NCI-H2171 treated with DMSO at 0.1 percent for 48 hours (cell line): ENCODE measurements around the gene RNF167.

ENCODE experiments used
- DNase-seq: peaks from one replicate; lab custom pipeline; 2025; lab: John Stamatoyannopoulos, UW

The RNF167 gene

GRCh38 chr17:4953451-4953961, 13.4 kb downstream of the RNF167 start:
- DNase-seq = no peak

DNA sequence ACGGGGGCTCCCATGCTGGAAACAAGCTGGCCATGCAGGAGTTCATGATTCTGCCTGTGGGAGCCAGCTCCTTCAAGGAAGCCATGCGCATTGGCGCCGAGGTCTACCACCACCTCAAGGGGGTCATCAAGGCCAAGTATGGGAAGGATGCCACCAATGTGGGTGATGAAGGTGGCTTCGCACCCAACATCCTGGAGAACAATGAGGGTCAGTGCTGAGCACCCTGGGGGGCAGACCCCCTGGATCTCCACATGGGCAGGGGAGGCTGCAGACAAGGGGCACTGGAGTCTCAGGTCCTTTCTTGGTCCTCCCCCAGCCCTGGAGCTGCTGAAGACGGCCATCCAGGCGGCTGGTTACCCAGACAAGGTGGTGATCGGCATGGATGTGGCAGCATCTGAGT, 15.0 kb downstream of the RNF167 start:
- no peak for DNase-seq

DNA sequence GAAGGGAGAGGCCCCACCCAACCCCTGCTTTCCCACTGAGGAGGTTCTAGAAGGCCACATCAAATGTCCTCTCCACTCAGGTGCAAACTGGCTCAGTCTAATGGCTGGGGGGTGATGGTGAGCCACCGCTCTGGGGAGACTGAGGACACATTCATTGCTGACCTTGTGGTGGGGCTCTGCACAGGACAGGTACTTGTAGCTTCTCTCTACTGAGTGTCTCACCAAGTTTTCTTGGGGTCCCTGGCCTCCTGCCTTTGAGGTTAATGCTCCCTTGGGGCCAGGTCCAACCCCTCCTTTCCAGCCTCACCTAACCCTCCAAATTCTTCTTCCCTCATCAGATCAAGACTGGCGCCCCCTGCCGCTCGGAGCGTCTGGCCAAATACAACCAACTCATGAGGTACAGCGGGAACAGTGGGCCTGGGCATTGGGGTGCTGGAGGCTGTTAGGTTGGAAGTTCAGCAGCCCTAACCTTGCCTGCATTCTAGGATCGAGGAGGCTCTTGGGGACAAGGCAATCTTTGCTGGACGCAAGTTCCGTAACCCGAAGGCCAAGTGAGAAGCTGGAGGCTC, 16.5 kb downstream of the RNF167 start:
- DNase-seq = no peak

GRCh38 chr17:4958102-4958501, 18.0 kb downstream of the RNF167 start:
- peak; percentile 28 for DNase-seq

- peak; percentile 23 for DNase-seq
These were observed 19.3 kb downstream of the RNF167 start for GRCh38 chr17:4959261-4959965.

- no peak for DNase-seq
These were observed 20.3 kb downstream of the RNF167 start for GRCh38 chr17:4960279-4960922.

GRCh38 chr17:4965311-4965986, 25.4 kb downstream of the RNF167 start:
- no peak for DNase-seq

DNA sequence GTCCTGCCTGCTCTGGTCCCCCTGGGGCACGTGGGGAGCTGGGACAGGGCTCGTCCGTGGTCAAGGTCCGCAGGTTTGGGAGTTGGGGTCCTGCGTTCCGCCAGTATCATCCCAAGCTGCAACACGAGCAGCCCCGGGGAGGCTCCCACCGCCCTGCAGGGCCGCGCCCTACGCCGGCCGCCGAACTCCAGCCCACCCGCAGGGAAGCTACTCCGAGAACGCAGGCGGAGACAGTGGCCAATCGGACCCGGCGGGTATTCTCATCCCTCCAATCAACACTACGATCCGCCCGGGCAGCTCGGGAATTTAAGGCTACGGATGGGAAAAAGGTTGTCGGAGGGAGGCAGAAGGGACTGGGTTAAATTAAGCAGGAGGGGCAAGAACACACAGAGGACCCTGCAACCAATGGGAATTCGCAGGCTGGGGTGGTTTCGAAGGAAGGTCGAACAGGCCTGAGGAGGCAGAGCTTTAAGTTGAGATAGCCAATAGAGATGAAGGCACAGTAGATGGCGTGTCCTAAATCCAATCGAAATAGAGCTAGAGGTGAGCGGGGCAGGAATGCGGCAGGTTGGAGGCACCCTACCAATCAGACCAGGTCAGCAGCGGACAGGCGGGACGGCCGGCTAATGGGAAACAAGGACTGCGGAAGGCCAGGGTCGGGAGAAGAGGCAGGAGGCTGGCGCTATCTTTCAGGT, 26.9 kb downstream of the RNF167 start:
- peak; percentile 100 for DNase-seq

GRCh38 chr17:4967539-4968485, 27.7 kb downstream of the RNF167 start, which contains the start of gene SPAG7:
Gene SPAG7 (minus strand): TSS chr17:4967817. CDS start chr17:4967804, 13 bp downstream.
- peak; percentile 97 for DNase-seq

DNA sequence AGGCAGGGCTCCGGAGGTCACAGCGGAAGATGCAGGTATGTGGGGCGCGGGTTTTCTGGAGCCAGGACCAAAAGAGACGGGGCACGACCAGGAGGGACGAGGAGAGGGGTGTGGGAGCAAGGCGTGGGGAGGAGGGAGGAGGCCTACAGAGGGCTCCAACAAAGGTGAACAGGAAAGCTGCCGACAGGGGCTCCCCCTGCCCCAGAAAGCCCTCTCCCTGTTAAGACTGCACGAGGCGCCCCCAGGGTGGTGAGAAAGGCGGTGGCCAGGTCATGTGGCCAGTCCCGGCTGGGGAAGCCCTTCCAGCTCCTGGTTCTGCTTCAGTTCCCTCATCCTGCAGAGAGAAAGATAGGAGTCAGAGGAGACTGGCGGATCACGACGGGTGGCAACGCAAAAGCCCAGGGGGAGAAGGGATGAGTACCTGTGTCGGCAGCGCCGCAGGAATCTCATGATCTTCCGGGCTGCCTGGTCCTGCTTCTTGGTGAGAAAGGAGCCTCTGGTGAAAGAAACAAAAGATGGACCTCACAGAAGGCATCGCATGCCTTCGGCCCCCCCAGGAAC, 28.5 kb downstream of the RNF167 start:
- DNase-seq = no peak

DNA sequence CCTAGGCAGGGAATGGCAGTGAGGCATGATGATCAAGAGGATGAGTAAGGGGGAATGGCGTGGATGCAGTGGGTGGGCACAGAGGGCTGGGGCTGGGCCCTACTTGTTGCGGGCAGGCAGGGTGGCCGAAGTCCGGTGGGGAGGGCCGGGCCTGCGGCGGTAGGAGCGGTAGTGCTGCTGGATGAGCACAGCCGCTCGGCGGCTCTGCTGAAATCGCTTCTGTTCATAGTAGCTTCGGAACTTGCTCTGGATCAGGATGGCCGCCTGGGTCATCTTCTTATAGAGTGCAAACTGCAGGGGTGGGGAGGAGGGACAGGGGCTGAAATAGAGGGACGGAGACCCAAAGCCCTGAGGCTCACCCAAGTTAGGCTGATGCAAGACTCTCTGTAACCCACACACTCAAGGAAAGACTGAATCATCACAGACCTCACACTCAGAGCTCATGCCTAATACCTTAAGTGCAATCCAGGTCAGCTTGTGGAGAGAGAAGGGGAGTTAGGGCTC, 29.0 kb downstream of the RNF167 start:
- no peak for DNase-seq

- no peak for DNase-seq
These were observed 29.6 kb downstream of the RNF167 start for GRCh38 chr17:4969551-4970173.

DNA sequence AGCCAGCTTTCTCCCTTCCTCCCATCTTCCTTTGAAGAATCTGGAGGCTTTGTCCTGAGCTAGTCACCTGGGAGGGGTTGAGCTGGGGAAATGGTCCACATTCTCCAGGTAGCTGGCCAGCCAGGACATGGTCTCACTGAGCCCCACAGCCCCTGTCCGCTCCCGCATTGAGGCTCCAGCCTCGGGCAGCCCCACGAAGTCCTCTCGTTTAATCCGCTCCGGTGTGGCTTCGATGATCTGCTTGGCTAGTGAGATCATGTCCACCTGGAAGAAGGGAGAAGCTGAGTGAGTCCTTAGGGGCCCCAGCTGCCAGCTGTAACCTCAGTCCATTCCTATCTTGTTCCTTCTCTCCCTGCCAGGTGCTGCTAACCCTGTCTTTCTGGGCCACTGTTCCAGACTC, 30.2 kb downstream of the RNF167 start:
- no peak for DNase-seq

- DNase-seq = no peak
These were observed 31.8 kb downstream of the RNF167 start for GRCh38 chr17:4971826-4972225.

GRCh38 chr17:4972322-4972721, 32.3 kb downstream of the RNF167 start:
- no peak for DNase-seq

DNA sequence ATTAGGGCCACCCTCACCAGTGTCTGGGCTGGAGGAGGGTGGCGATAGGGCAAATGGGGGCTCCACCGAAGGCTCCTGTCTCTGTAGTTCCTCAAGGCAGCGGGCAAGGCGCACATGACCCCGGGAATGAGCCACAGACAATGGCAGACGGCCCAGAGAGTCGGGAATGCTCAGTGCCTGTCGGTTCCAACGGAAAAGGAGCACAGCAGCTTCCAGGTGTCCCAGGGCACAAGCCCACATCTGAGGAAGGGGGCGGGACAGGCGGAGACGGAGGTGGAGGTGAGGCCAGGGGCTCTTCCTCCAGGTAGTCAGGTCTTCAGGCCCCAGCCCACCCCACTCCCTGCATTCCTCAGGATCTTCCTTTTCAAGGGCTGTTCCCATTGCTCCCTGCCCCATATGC, 32.7 kb downstream of the RNF167 start:
- no peak for DNase-seq

GRCh38 chr17:4973256-4974114, 33.4 kb downstream of the RNF167 start:
- no peak for DNase-seq

GRCh38 chr17:4974115-4974670, 34.1 kb downstream of the RNF167 start:
- DNase-seq = no peak
